BLaER1 treated with 17β-estradiol and CSF1 and Interleukin-3, amounts not matched to agents 10 nM and 100 nM (cell line): Measurements from ENCODE around the gene ACKR3.

Source experiments
- H3K27ac ChIP-seq, 11 experiments: shearing (Covaris generic); formaldehyde crosslinking; 2 replicates each; pipeline ENCODE4 v1.8.1; 2022
- H3K27me3 ChIP-seq, 11 experiments: shearing (Covaris generic); formaldehyde crosslinking; 2 replicates each; pipeline ENCODE4 v1.8.1; 2022
- H3K36me3 ChIP-seq, 11 experiments: shearing (Covaris generic); formaldehyde crosslinking; 2 replicates each; pipeline ENCODE4 v1.8.1; 2022
- H3K4me1 ChIP-seq, 10 experiments: shearing (Covaris generic); formaldehyde crosslinking; 2 replicates each; pipeline ENCODE4 v1.8.1; 2022
- H3K4me2 ChIP-seq, 11 experiments: shearing (Covaris generic); formaldehyde crosslinking; 2 replicates each; pipeline ENCODE4 v1.8.1; 2022
- H3K4me3 ChIP-seq, 10 experiments: shearing (Covaris generic); formaldehyde crosslinking; 2 replicates each; pipeline ENCODE4 v1.8.1; 2022
- H3K9ac ChIP-seq, 11 experiments: shearing (Covaris generic); formaldehyde crosslinking; 2 replicates each; pipeline ENCODE4 v1.8.1; 2022
- H3K9me3 ChIP-seq, 11 experiments: shearing (Covaris generic); formaldehyde crosslinking; replicated peaks in 1 of 11; 2 replicates each; pipeline ENCODE4 v1.8.1; 2022
- H4K20me1 ChIP-seq, 11 experiments: shearing (Covaris generic); formaldehyde crosslinking; 2 replicates each; pipeline ENCODE4 v1.8.1; 2022
- Cebpa-rat ChIP-seq, 11 experiments: shearing (Covaris generic); IDR thresholded peaks; 2 replicates each; pipeline ENCODE4 v1.8.1; 2022

Gene ACKR3

DNA sequence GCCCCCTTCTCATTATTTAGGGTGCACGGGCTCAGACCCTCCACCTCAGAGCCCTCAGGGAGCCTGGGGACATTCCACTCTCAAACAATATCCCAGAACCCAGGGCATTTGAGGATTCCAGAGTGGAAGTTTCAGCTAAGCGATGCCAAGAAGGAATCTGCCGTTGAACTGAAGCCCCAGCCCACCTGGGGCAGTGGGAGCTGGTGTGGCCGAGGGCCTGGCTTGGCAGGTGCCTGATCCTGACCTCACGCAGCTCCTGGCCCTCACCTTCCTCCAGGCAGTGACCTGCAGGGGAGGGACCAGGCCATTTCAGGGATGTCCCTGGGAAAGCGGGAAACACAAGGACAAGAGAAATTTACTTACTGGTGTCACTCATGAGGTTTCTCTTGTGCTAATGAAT lies 58.2 kb downstream of the ACKR3 start:
- Histone ChIP-seq H3K36me3 (no peaks in the 10 kb centered on the region), H3K9me3 (no peaks in the 10 kb centered on the region), H3K27me3 (no peaks in the 10 kb centered on the region), H3K4me2 (no peak overlapping the region), H4K20me1 (no peaks in the 10 kb centered on the region), H3K4me3 (no peak overlapping the region), H3K4me1 (peaks cover 0 to 8% (median 2%) of the 10 kb centered on the region in 10 experiments; a peak in 5 of 20 replicates), H3K27ac (no peak overlapping the region), H3K9ac (no peak overlapping the region)
- no peak for TF ChIP-seq Cebpa-rat (IDR thresholded peaks at IDR 0.05)

DNA sequence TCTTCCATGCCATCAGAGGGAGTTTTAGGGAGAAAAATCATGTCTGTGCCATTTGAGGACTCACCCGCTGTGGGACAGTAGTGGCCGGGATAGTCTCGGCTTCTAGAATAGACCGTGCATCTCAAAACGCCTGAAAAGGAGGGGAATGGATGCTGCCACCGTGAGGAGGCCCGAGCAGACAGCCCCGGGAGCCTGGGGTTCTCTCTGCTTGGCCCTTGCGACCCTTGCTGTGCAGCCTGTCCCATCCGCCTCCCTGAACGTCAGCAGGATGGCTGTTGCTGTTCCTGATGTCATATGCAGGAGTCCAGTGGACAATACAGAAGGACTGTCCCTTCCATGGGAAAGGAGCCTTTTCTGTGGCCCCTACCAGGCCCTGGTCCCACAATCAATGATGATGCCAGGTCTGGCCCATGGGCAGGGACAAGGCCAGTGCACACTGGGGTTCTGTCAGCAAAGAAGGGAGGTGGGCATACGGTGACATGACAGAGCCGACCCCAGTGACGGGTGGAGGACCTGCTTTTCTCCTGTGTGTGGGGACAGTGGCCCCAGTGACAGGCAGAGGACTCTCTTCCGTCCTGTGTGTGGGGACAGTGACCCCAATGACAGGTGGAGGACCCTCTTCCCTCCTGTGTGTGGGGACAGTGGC lies 58.8 kb downstream of the ACKR3 start:
- Histone ChIP-seq H3K27ac (no peak overlapping the region), H3K9ac (no peak overlapping the region), H3K36me3 (no peaks in the 10 kb centered on the region), H3K4me1 (peaks cover 0 to 8% (median 2%) of the 10 kb centered on the region in 10 experiments; a peak in 5 of 20 replicates), H3K4me3 (no peak overlapping the region), H4K20me1 (no peaks in the 10 kb centered on the region), H3K4me2 (no peak overlapping the region), H3K27me3 (no peaks in the 10 kb centered on the region), H3K9me3 (no peaks in the 10 kb centered on the region)
- no peak for TF ChIP-seq Cebpa-rat (IDR thresholded peaks at IDR 0.05)

DNA sequence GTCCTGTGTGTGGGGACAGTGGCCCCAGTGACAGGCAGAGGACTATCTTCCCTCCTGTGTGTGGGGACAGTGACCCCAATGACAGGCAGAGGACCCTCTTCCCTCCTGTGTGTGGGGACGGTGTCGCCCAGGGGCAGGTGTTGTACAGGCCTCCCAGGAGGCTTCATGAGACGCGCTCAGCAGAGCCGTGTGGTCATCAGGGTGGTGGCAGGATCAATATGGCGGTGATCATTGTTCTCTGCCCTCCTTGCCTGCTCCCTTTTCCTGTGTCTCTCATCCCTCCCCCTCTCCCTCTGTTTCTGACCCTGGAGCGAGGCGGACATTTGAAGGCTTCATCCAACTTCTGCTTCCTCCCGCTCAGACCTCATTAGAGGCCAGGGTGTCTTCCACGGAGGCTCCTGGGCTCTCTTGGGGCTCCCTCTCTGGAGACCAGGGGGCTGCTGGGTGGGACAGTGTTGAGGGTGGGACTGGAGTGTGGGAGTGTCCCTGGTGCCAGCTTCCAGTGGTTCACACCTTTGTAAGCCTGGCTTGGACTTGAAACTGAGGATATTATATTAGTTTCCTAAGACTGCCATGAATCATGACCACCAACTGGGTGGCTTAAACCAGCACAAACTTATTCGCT lies 59.5 kb downstream of the ACKR3 start:
- no peaks in the 10 kb centered on the region for H3K27me3 ChIP-seq
- TF ChIP-seq Cebpa-rat (IDR thresholded peaks at IDR 0.05), result no peak
- H4K20me1 ChIP-seq, result no peaks in the 10 kb centered on the region
- peaks cover 0 to 8% (median 2%) of the 10 kb centered on the region in 10 experiments; a peak in 5 of 20 replicates for H3K4me1 ChIP-seq
- H3K9ac ChIP-seq, result no peak overlapping the region
- no peak overlapping the region for H3K4me3 ChIP-seq
- no peak overlapping the region for H3K4me2 ChIP-seq
- H3K27ac ChIP-seq, result no peak overlapping the region
- H3K36me3 ChIP-seq, result no peaks in the 10 kb centered on the region
- H3K9me3 ChIP-seq, result no peaks in the 10 kb centered on the region

DNA sequence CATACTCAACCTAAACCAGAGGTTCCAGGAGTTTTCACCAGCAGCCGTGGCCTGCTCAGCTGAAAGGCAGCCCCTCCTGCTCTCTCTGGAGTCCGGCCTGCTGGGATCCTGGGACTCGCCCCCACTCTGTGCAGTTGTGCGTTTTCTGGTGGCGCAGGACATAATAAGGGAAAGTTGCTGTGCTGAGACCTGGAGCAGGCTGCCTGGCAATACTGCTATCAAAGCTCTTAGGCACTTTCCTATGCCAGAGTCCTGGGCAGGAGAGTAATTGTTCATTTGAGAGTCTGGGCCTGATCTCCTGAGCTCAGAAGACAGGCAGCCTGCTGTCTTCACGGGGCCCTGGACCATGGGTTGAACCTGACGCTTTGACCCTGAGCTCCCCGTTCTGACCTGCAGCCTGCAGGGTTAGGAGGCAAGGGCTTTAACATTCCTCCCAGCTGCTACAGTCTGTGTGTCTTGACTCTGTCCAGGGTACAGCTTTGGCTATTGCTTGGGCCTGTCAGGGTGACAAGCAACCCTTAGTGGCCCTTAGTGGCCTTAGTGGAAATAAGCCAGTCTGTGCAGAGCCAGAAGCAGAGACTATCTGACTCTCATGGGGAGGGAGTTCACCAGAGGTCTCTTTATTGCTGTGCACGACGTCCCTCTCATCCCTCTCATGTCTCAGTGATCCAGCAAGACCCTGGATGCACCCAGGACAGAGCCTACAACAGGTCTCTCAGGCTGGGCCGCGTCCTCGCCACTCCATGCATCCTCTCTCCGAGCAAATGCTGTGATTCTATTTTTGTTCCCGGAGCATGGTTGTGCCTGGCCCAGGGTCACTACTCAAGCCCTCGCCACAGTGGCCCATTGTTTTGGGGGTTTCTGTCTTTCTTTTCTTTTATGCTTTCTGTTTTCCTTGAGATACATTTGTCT lies 60.6 kb downstream of the ACKR3 start:
- Histone ChIP-seq H3K27me3 (no peaks in the 10 kb centered on the region), H3K27ac (no peak overlapping the region), H4K20me1 (no peaks in the 10 kb centered on the region), H3K4me1 (peaks cover 0 to 8% (median 2%) of the 10 kb centered on the region in 10 experiments; a peak in 5 of 20 replicates), H3K4me2 (no peak overlapping the region), H3K4me3 (no peak overlapping the region), H3K36me3 (no peaks in the 10 kb centered on the region), H3K9me3 (no peaks in the 10 kb centered on the region), H3K9ac (no peak overlapping the region)
- TF ChIP-seq Cebpa-rat (IDR thresholded peaks at IDR 0.05), result no peak

DNA sequence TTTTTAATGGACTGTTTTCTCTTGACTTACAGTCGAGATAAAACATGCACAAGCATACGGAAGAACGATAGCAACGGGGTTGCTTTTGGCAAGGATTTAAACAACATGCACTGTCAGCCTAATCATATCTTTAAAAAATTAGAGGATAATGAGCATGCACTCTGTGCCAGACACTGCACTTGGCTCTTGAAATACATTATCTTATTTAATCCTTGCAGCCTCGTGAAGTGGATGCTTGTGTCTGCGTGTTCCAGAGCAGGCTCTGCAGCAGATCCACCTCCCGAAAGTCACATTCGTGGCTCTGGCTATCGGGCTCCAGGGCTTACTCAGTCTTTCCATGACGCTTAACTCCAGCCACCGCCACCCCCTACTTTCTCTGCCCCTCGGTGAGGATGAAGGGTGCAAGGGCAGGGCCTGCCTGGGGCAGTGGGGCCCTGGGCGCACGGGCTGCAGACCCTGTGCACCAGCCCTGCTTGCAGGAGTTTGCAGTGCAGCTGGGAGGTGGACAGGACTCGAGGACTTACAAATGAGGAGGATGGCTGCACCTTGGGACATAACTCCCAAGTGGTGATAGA lies 61.7 kb downstream of the ACKR3 start:
- no peak for TF ChIP-seq Cebpa-rat (IDR thresholded peaks at IDR 0.05)
- no peak overlapping the region for H3K9ac ChIP-seq
- H3K36me3 ChIP-seq, result no peaks in the 10 kb centered on the region
- no peak overlapping the region for H3K27ac ChIP-seq
- no peak overlapping the region for H3K4me2 ChIP-seq
- H3K4me3 ChIP-seq, result no peak overlapping the region
- H3K4me1 ChIP-seq, result peaks cover 0 to 8% (median 2%) of the 10 kb centered on the region in 10 experiments; a peak in 5 of 20 replicates
- H4K20me1 ChIP-seq, result no peaks in the 10 kb centered on the region
- H3K27me3 ChIP-seq, result no peaks in the 10 kb centered on the region
- H3K9me3 ChIP-seq, result no peaks in the 10 kb centered on the region

DNA sequence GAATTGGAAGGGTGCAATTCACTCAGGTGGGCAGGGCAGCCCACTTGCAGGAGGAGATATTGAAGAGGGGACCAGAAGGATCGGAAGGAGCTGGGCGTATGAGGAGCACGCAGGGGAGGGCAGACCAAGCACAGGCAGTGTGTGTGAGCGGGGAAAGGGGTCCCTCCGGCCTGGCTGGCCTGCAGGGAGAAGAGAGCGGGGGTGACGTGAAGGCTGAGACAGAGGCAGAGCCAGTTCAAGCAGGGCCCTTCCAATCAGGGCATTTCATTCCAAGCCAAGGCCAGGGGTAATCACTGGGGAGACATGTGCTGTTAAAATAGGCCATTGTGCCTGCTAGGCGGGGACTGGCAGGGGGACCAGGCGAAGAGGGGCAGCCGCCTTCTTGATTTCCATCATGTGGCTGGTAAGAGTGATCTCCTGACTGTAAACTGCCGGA lies 62.2 kb downstream of the ACKR3 start:
- peaks cover 0 to 8% (median 2%) of the 10 kb centered on the region in 10 experiments; a peak in 5 of 20 replicates for H3K4me1 ChIP-seq
- H3K9ac ChIP-seq, result no peak overlapping the region
- H3K4me2 ChIP-seq, result peak overlapping the region in 5 of 11 experiments; percentile 21 to 36 (median 23); a peak in 3 of 22 replicates
- TF ChIP-seq Cebpa-rat (IDR thresholded peaks at IDR 0.05), result no peak
- H4K20me1 ChIP-seq, result no peaks in the 10 kb centered on the region
- no peak overlapping the region for H3K27ac ChIP-seq
- no peak overlapping the region for H3K4me3 ChIP-seq
- no peaks in the 10 kb centered on the region for H3K27me3 ChIP-seq
- no peaks in the 10 kb centered on the region for H3K9me3 ChIP-seq
- no peaks in the 10 kb centered on the region for H3K36me3 ChIP-seq
